Ishikawa (cell line): ENCODE results near the gene FAM3D.

Source experiments
- EGR1 ChIP-seq: IDR thresholded peaks from 2 replicates; pipeline ENCODE4 v1.6.1; 2012
- EP300 ChIP-seq: IDR thresholded peaks from 2 replicates; pipeline ENCODE4 v1.6.1; 2012; ENCODE audit warnings: borderline replicate concordance
- FOXM1 ChIP-seq: IDR thresholded peaks from 2 replicates; pipeline ENCODE4 v1.6.1; 2012; ENCODE audit warnings: low read depth, borderline replicate concordance
- NFIC ChIP-seq: IDR thresholded peaks from 2 replicates; pipeline ENCODE4 v1.6.1; 2012
- RAD21 ChIP-seq: IDR thresholded peaks from 2 replicates; pipeline ENCODE4 v1.6.1; 2012; ENCODE audit warnings: low read depth
- REST ChIP-seq: IDR thresholded peaks from 2 replicates; pipeline ENCODE4 v1.6.1; 2012; ENCODE audit warnings: low read depth, mild to moderate bottlenecking
- TAF1 ChIP-seq: IDR thresholded peaks from 2 replicates; pipeline ENCODE4 v1.6.1; 2012; ENCODE audit warnings: low read depth, mild to moderate bottlenecking
- TCF12 ChIP-seq: IDR thresholded peaks from 2 replicates; pipeline ENCODE4 v1.6.1; 2012; ENCODE audit warnings: low read depth
- YY1 ChIP-seq: IDR thresholded peaks from 2 replicates; pipeline ENCODE4 v1.6.1; 2012; ENCODE audit warnings: low read depth
- ZBTB7A ChIP-seq: IDR thresholded peaks from 2 replicates; pipeline ENCODE4 v1.6.1; 2012; ENCODE audit warnings: low read depth
- TF ChIP-seq, protein P1 (sequence below): IDR thresholded peaks from 2 replicates; pipeline ENCODE4 v1.6.1; 2012

Gene FAM3D

DNA sequence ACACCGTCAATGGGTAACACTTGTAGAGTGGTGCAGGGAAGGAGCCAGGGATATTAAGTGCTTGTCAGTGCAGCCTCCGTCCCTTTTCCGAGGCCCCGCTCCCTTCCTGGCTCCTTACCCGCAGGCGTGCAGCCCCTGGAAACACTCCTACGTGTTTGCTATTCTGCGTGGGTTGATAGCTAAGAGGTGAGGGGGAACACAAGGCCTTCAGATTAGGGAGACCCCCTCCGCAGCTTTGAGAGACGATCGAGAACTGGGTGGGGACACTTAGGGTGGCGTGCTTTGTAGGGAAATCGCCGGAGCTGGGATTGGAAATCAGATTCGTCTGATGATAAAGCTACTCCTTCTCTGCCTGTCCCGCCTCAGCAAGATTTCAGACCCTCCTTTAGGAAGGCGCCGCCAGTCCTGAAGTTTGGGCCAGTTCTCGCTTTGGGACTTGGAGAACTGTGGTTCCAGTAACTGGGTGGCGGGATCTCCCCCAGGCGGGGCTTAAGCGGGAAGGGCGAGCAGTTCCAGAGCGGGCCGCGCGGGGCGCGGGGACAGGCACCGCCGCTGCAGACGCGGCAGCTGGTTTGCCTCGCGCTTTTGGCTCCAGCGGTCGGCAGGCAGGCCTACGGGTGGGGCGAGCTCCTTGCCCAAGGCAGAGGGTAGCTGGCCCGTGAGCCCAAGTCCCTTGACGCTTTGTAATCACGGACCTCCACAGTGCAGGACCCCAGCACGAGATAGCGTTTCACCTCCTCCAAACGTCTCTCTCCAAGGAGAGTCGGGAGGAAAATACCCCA lies 81.4 kb downstream of the FAM3D start:
- TF ChIP-seq REST, result 0 out of 2 replicates have a peak, but pooled peaks have one; percentile 13
- no peak for TF ChIP-seq TCF12
- TF ChIP-seq, protein P1, sequence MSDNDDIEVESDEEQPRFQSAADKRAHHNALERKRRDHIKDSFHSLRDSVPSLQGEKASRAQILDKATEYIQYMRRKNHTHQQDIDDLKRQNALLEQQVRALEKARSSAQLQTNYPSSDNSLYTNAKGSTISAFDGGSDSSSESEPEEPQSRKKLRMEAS, result peak; percentile 63

- no peak for TF ChIP-seq FOXM1
- TF ChIP-seq TAF1, result no peak
- no peak for TF ChIP-seq NFIC
- TF ChIP-seq ZBTB7A, result no peak
- no peak for TF ChIP-seq EGR1
- TF ChIP-seq YY1, result no peak
- no peak for TF ChIP-seq RAD21
- no peak for TF ChIP-seq TCF12
- no peak for TF ChIP-seq EP300
- no peak for TF ChIP-seq REST
These were observed 81.9 kb downstream of the FAM3D start for GRCh38 chr3:58584690-58585004.
